Esophagus squamous epithelium (tissue), 4 donors: ENCODE data around the gene CCDC71L.

ENCODE experiments used
- CTCF ChIP-seq, 6 experiments: fragments of 450-650 bp in 4 of 6; fragments of 200-600 bp in 2 of 6; sonication (generic) in 2 of 6; IDR thresholded peaks; one replicate each; pipeline ENCODE4 v1.5.1; 2016 to 2019; ENCODE audit warnings: antibody characterized with exemption in 6 of 6, mild to moderate bottlenecking in 4 of 6, moderate library complexity in 4 of 6
- POLR2A ChIP-seq, 4 donors: fragments of 450-650 bp; IDR thresholded peaks; one replicate each; pipeline ENCODE4 v1.6.1; 2017; ENCODE audit warnings: antibody characterized with exemption in 4 of 4, mild to moderate bottlenecking in 4 of 4, moderate library complexity in 3 of 4

- TF ChIP-seq CTCF (IDR thresholded peaks at IDR 0.05) (no peak), POLR2A (IDR thresholded peaks at IDR 0.05) (no peak)
These were observed 31.6 kb upstream of the CCDC71L start for GRCh38 chr7:106692450-106693051.
